Measurements from ENCODE around the gene FGA. TPM values are rescaled to one million over a fixed set of nuclear protein-coding genes. Genes with fewer than 3 reads are reported as not detected.

The FGA gene
- total and polyA plus RNA-seq, 9 of the 15 experiments (the other 6 are each of a cell fraction or from before 2014, with no cell fraction given), result 0.04 to 2.5 (median 0.07) TPM; not detected in 5

- TF ChIP-seq, protein P1, sequence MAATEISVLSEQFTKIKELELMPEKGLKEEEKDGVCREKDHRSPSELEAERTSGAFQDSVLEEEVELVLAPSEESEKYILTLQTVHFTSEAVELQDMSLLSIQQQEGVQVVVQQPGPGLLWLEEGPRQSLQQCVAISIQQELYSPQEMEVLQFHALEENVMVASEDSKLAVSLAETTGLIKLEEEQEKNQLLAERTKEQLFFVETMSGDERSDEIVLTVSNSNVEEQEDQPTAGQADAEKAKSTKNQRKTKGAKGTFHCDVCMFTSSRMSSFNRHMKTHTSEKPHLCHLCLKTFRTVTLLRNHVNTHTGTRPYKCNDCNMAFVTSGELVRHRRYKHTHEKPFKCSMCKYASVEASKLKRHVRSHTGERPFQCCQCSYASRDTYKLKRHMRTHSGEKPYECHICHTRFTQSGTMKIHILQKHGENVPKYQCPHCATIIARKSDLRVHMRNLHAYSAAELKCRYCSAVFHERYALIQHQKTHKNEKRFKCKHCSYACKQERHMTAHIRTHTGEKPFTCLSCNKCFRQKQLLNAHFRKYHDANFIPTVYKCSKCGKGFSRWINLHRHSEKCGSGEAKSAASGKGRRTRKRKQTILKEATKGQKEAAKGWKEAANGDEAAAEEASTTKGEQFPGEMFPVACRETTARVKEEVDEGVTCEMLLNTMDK (IDR thresholded peaks at IDR 0.05; ENCODE audit: borderline replicate concordance, insufficient read depth, low read depth, low read length, poor library complexity, severe bottlenecking), result peak; percentile 97
- TF ChIP-seq SFPQ (IDR thresholded peaks at IDR 0.05; ENCODE audit: low read depth, low read length), result no peak
- peak; percentile 56; the same call in 1 of the 2 replicates for TF ChIP-seq ZBTB7A (IDR thresholded peaks at IDR 0.05; ENCODE audit: borderline replicate concordance, control insufficient read depth, low read depth, low read length)
- TF ChIP-seq, protein P2, sequence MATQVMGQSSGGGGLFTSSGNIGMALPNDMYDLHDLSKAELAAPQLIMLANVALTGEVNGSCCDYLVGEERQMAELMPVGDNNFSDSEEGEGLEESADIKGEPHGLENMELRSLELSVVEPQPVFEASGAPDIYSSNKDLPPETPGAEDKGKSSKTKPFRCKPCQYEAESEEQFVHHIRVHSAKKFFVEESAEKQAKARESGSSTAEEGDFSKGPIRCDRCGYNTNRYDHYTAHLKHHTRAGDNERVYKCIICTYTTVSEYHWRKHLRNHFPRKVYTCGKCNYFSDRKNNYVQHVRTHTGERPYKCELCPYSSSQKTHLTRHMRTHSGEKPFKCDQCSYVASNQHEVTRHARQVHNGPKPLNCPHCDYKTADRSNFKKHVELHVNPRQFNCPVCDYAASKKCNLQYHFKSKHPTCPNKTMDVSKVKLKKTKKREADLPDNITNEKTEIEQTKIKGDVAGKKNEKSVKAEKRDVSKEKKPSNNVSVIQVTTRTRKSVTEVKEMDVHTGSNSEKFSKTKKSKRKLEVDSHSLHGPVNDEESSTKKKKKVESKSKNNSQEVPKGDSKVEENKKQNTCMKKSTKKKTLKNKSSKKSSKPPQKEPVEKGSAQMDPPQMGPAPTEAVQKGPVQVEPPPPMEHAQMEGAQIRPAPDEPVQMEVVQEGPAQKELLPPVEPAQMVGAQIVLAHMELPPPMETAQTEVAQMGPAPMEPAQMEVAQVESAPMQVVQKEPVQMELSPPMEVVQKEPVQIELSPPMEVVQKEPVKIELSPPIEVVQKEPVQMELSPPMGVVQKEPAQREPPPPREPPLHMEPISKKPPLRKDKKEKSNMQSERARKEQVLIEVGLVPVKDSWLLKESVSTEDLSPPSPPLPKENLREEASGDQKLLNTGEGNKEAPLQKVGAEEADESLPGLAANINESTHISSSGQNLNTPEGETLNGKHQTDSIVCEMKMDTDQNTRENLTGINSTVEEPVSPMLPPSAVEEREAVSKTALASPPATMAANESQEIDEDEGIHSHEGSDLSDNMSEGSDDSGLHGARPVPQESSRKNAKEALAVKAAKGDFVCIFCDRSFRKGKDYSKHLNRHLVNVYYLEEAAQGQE (IDR thresholded peaks at IDR 0.05; ENCODE audit: borderline replicate concordance), result peak; percentile 51; the same call in 1 of the 2 replicates
- TF ChIP-seq, protein P2 (CRISPR knock-in tag; IDR thresholded peaks at IDR 0.05; ENCODE audit: low read depth), result no peak
- no peak for TF ChIP-seq NFE2L1 (tag; IDR thresholded peaks at IDR 0.05; ENCODE audit: borderline replicate concordance, low read depth)
- TF ChIP-seq CXXC5 (CRISPR knock-in tag; IDR thresholded peaks at IDR 0.05), result peak; percentile 59
Observed at GRCh38 chr4:154626793-154627484, 36.4 kb upstream of the FGA start (continued).

Measured in K562 (cell line).